Measurements from ENCODE around the gene SRRM2. TPM values are rescaled to one million over a fixed set of nuclear protein-coding genes. Genes with fewer than 3 reads are reported as not detected.

Gene SRRM2
- polyA plus RNA-seq, 1 donor = 485 TPM

GRCh38 chr16:2762711-2763110 lies 10.3 kb downstream of the SRRM2 start:
- no peak for DNase-seq (ENCODE audit: low read depth)

GRCh38 chr16:2763173-2763572 lies 10.7 kb downstream of the SRRM2 start:
- DNase-seq (ENCODE audit: low read depth) = no peak

GRCh38 chr16:2764718-2765117 lies 12.3 kb downstream of the SRRM2 start:
- no peak for DNase-seq (ENCODE audit: low read depth)

GRCh38 chr16:2765462-2766404 lies 13.3 kb downstream of the SRRM2 start:
- no peak for DNase-seq (ENCODE audit: low read depth)

- no peak for DNase-seq (ENCODE audit: low read depth)
Observed at GRCh38 chr16:2766430-2767139, 14.1 kb downstream of the SRRM2 start.

GRCh38 chr16:2767140-2767731 lies 14.8 kb downstream of the SRRM2 start:
- DNase-seq (ENCODE audit: low read depth) = no peak

- no peak for DNase-seq (ENCODE audit: low read depth)
Observed at GRCh38 chr16:2767891-2768290, 15.5 kb downstream of the SRRM2 start.

- DNase-seq (ENCODE audit: low read depth) = no peak
Observed at GRCh38 chr16:2768403-2769089, 16.1 kb downstream of the SRRM2 start.

GRCh38 chr16:2769100-2769529 lies 16.7 kb downstream of the SRRM2 start:
- DNase-seq (ENCODE audit: low read depth) = no peak

- DNase-seq (ENCODE audit: low read depth) = no peak
Observed at GRCh38 chr16:2769675-2770056, 17.2 kb downstream of the SRRM2 start.

- no peak for DNase-seq (ENCODE audit: low read depth)
Observed at GRCh38 chr16:2770057-2770951, 17.9 kb downstream of the SRRM2 start.

GRCh38 chr16:2771496-2772402 lies 19.3 kb downstream of the SRRM2 start:
- DNase-seq (ENCODE audit: low read depth) = no peak

GRCh38 chr16:2773188-2773968 lies 20.9 kb downstream of the SRRM2 start:
- DNase-seq (ENCODE audit: low read depth) = no peak

- no peak for DNase-seq (ENCODE audit: low read depth)
Observed at GRCh38 chr16:2774161-2774891, 21.9 kb downstream of the SRRM2 start.

GRCh38 chr16:2775131-2775716 lies 22.8 kb downstream of the SRRM2 start:
- no peak for DNase-seq (ENCODE audit: low read depth)

GRCh38 chr16:2775765-2776499 lies 23.5 kb downstream of the SRRM2 start:
- no peak for DNase-seq (ENCODE audit: low read depth)

GRCh38 chr16:2776500-2777139 lies 24.2 kb downstream of the SRRM2 start:
- DNase-seq (ENCODE audit: low read depth) = no peak

Data from forelimb muscle (tissue), 1 donor.